ENCODE data around the gene C2orf78.
"Not testable (repeated sequence)": the region's sequence is repeated elsewhere in the genome, so short reads cannot be mapped to it uniquely, and the experiment has no call there.

The C2orf78 gene

GRCh38 chr2:73783402-73783801 is 581 bp upstream of the C2orf78 start:
- DNase-seq = not testable (repeated sequence)

- DNase-seq = no peak
Measured at GRCh38 chr2:73811878-73812277, 27.9 kb downstream of the C2orf78 start.

- DNase-seq = no peak
Measured at GRCh38 chr2:73812635-73813034, 28.7 kb downstream of the C2orf78 start.

GRCh38 chr2:73818296-73818695 is 34.3 kb downstream of the C2orf78 start:
- DNase-seq = no peak

GRCh38 chr2:73821227-73821626 is 37.2 kb downstream of the C2orf78 start:
- DNase-seq = no peak

GRCh38 chr2:73821669-73822068 is 37.7 kb downstream of the C2orf78 start:
- DNase-seq = no peak

- DNase-seq = no peak
Measured at GRCh38 chr2:73822276-73822675, 38.3 kb downstream of the C2orf78 start.

- DNase-seq = no peak
Measured at GRCh38 chr2:73822991-73823390, 39.0 kb downstream of the C2orf78 start.

- DNase-seq = no peak
Measured at GRCh38 chr2:73823416-73823815, 39.4 kb downstream of the C2orf78 start.

- no peak for DNase-seq
Measured at GRCh38 chr2:73823916-73824523, 40.0 kb downstream of the C2orf78 start.

GRCh38 chr2:73825408-73825807 is 41.4 kb downstream of the C2orf78 start:
- DNase-seq = no peak

- no peak for DNase-seq
Measured at GRCh38 chr2:73827018-73827417, 43.0 kb downstream of the C2orf78 start.

GRCh38 chr2:73827660-73828388 is 43.8 kb downstream of the C2orf78 start:
- no peak for DNase-seq

GRCh38 chr2:73828389-73828817 is 44.4 kb downstream of the C2orf78 start:
- no peak for DNase-seq

GRCh38 chr2:73828818-73829570 is 45.0 kb downstream of the C2orf78 start, which contains the start of gene STAMBP:
TSS of gene STAMBP (plus strand) at chr2:73828961. CDS start at chr2:73830857, 1,896 bp downstream.
- peak; percentile 89 for DNase-seq

- DNase-seq = no peak
Measured at GRCh38 chr2:73830871-73831401, 47.0 kb downstream of the C2orf78 start.

GRCh38 chr2:73832930-73833329 is 48.9 kb downstream of the C2orf78 start:
- DNase-seq = no peak

GRCh38 chr2:73836141-73836943 is 52.4 kb downstream of the C2orf78 start:
- no peak for DNase-seq

GRCh38 chr2:73837847-73838585 is 54.0 kb downstream of the C2orf78 start:
- no peak for DNase-seq

- DNase-seq = no peak
Measured at GRCh38 chr2:73838889-73839534, 55.0 kb downstream of the C2orf78 start.
